Stimulated activated CD4-positive, alpha-beta T cell treated with anti-CD3 and anti-CD28 coated beads, Interleukin-15, amount 100 ng/mL, for 48 hours (primary cell): ENCODE data around the gene C1orf56.

Experiments
- DNase-seq, 2 donors: peaks; one replicate each; pipeline ENCODE4 v3.0.0-alpha.2; 2020; ENCODE audit warnings: low read depth in 2 of 2

Gene C1orf56

GRCh38 chr1:151024540-151025146 lies 22.9 kb upstream of the C1orf56 start:
- peak; percentile 64 to 80 for DNase-seq

GRCh38 chr1:151026460-151026859 lies 21.1 kb upstream of the C1orf56 start:
- DNase-seq = no peak

GRCh38 chr1:151032164-151032563 lies 15.4 kb upstream of the C1orf56 start:
- no peak for DNase-seq

GRCh38 chr1:151035167-151035566 lies 12.4 kb upstream of the C1orf56 start:
- no peak for DNase-seq

GRCh38 chr1:151036356-151036755 lies 11.2 kb upstream of the C1orf56 start, which contains the start of gene BNIPL:
BNIPL (plus strand) TSS chr1:151036586; CDS start chr1:151036726, 140 bp downstream.
- DNase-seq = no peak

- no peak for DNase-seq
Measured at GRCh38 chr1:151037032-151037431, 10.5 kb upstream of the C1orf56 start.

GRCh38 chr1:151039521-151039920 lies 8.0 kb upstream of the C1orf56 start:
- no peak for DNase-seq

GRCh38 chr1:151043163-151043562 lies 4.4 kb upstream of the C1orf56 start:
- no peak for DNase-seq

GRCh38 chr1:151047925-151048644 lies 534 bp downstream of the C1orf56 start:
- DNase-seq = no peak

GRCh38 chr1:151048645-151049032 lies 1.1 kb downstream of the C1orf56 start:
- DNase-seq = no peak

GRCh38 chr1:151049458-151049857 lies 1.9 kb downstream of the C1orf56 start:
- DNase-seq = no peak

GRCh38 chr1:151050051-151050688 lies 2.6 kb downstream of the C1orf56 start:
- DNase-seq = no peak

- no peak for DNase-seq
Measured at GRCh38 chr1:151051356-151052009, 3.9 kb downstream of the C1orf56 start.

GRCh38 chr1:151054971-151055547 lies 7.5 kb downstream of the C1orf56 start:
- DNase-seq = no peak

- no peak for DNase-seq
Measured at GRCh38 chr1:151055581-151055980, 8.0 kb downstream of the C1orf56 start.

- no peak for DNase-seq
Measured at GRCh38 chr1:151056149-151056548, 8.6 kb downstream of the C1orf56 start.

- no peak for DNase-seq
Measured at GRCh38 chr1:151058692-151059091, 11.1 kb downstream of the C1orf56 start.

GRCh38 chr1:151059109-151060006 lies 11.8 kb downstream of the C1orf56 start, which contains the start of gene CDC42SE1:
CDC42SE1 (minus strand) TSS chr1:151059622; CDS start chr1:151055730, 3,892 bp downstream.
- peak; percentile 76 to 84 for DNase-seq

- DNase-seq = no peak
Measured at GRCh38 chr1:151060007-151060656, 12.6 kb downstream of the C1orf56 start, which contains the start of gene MLLT11. MLLT11 (plus strand) TSS chr1:151060397; CDS start chr1:151067225, 6,828 bp downstream.
